Activated naive CD4-positive, alpha-beta T cell treated with anti-CD3 and anti-CD28 coated beads for 36 hours (primary cell): ENCODE data around the gene KCNQ1OT1. TPM values are rescaled to one million over a fixed set of nuclear protein-coding genes. Genes with fewer than 3 reads are reported as not detected.

Source experiments
- CTCF ChIA-PET: fragments of 350-600 bp; sonication (Branson Sonifier 250); formaldehyde crosslinking; loops from one replicate; lab custom pipeline; 2021; ENCODE audit warnings: antibody characterized with exemption; lab: Charles Lee
- DNase-seq: peaks from one replicate; pipeline ENCODE4 v3.0.0-alpha.2; 2020
- H3K27ac Mint-ChIP-seq: one replicate; pipeline ENCODE4 v1.8.0; 2021; ENCODE audit warnings: mild to moderate bottlenecking, mixed read lengths
- H3K27me3 Mint-ChIP-seq: one replicate; pipeline ENCODE4 v1.8.0; 2021; ENCODE audit warnings: low read depth, mixed read lengths
- H3K36me3 Mint-ChIP-seq: one replicate; pipeline ENCODE4 v1.8.0; 2021; ENCODE audit warnings: low read depth, mixed read lengths
- H3K4me1 Mint-ChIP-seq: one replicate; pipeline ENCODE4 v1.8.0; 2021; ENCODE audit warnings: low read depth, mixed read lengths
- H3K4me3 Mint-ChIP-seq: one replicate; pipeline ENCODE4 v1.8.0; 2021; ENCODE audit warnings: mild to moderate bottlenecking, moderate library complexity, mixed read lengths
- H3K9me3 Mint-ChIP-seq: one replicate; pipeline ENCODE4 v1.8.0; 2021; ENCODE audit warnings: mixed read lengths
- intact Hi-C: fragments of 100-400 bp; cut with micrococcal nuclease; formaldehyde crosslinking; loops from one replicate; pipeline ENCODE4 v1.15.1; 2023
- total RNA-seq, 2 experiments: library from RNA; stranded (reverse); gene quantifications; one replicate each; pipeline ENCODE4 v1.2.3, GENCODE V29; 2021

KCNQ1OT1 gene
- total RNA-seq, 2 experiments from 2014 or later: 0.17 to 0.20 TPM

DNA sequence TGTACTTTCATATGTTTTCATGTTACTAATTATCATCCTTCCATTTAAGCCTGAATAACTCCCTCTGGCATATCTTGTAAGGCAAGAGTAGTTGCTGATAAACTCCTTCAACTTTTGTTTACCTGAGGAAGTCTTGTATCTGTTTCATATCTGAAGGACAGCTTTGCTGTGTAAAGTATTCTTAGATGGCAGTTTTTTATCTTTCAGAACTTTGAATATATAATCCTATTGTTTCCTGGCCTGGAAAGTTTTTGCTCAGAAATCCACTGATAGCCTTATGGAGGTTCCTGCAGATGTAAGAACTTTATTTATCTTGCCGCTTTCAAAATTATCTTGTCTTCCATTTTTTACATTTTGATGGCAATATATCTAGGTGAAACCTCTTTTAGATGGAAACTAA, 69.1 kb downstream of the KCNQ1OT1 start:
- Mint-ChIP-seq H3K36me3 (peaks cover 67% of the 10 kb centered on the region), H3K4me3 (no peak overlapping the region), H3K27ac (no peak overlapping the region), H3K4me1 (no peaks in the 10 kb centered on the region), H3K27me3 (no peaks in the 10 kb centered on the region), H3K9me3 (peaks cover 41% of the 10 kb centered on the region)
- CTCF ChIA-PET: interaction anchor here (0.6 kb wide), 1 partner anchor 185 kb away, joined by 3 read pairs; no protein-coding TSS in a partner anchor
- intact Hi-C loops: no loop called here
- no peak for DNase-seq

DNA sequence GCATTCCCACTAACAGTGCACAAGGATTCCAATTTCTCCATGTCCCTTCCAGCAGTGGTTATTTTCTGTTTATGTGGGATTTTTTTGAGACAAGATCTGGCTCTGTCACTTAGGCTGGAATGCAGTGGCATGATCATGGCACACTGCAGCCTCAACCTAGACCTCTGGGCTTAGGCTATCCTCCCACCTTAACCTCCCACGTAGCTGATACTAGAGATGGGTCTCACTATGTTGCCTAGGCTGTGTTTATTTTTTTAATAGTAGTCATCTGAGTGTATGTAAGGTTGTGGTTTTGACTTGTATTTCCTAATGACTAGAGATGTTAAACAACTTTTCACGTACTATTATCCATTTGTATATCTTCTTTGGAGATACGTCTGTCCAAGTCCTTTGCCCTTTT, 74.6 kb downstream of the KCNQ1OT1 start:
- no peak for DNase-seq
- no peaks in the 10 kb centered on the region for H3K27me3 Mint-ChIP-seq
- no peak overlapping the region for H3K4me3 Mint-ChIP-seq
- H3K36me3 Mint-ChIP-seq: peaks cover 44% of the 10 kb centered on the region
- H3K27ac Mint-ChIP-seq: no peak overlapping the region
- peaks cover 6% of the 10 kb centered on the region for H3K4me1 Mint-ChIP-seq
- CTCF ChIA-PET: no interaction called here
- intact Hi-C loops: no loop called here
- peaks cover 5% of the 10 kb centered on the region for H3K9me3 Mint-ChIP-seq

- no peak overlapping the region for H3K4me3 Mint-ChIP-seq
- H3K9me3 Mint-ChIP-seq: no peaks in the 10 kb centered on the region
- intact Hi-C loops: no loop called here
- DNase-seq: no peak
- peaks cover 6% of the 10 kb centered on the region for H3K4me1 Mint-ChIP-seq
- H3K27me3 Mint-ChIP-seq: no peaks in the 10 kb centered on the region
- CTCF ChIA-PET: no interaction called here
- no peak overlapping the region for H3K27ac Mint-ChIP-seq
- H3K36me3 Mint-ChIP-seq: peaks cover 36% of the 10 kb centered on the region
These were observed 77.9 kb downstream of the KCNQ1OT1 start for GRCh38 chr11:2621894-2622293.

GRCh38 chr11:2612884-2613571, 86.8 kb downstream of the KCNQ1OT1 start:
- H3K27me3 Mint-ChIP-seq: no peaks in the 10 kb centered on the region
- intact Hi-C loops: no loop called here
- no peak for DNase-seq
- H3K36me3 Mint-ChIP-seq: peaks cover 20% of the 10 kb centered on the region
- peaks cover 16% of the 10 kb centered on the region for H3K9me3 Mint-ChIP-seq
- H3K27ac Mint-ChIP-seq: no peak overlapping the region
- CTCF ChIA-PET: no interaction called here
- H3K4me1 Mint-ChIP-seq: no peaks in the 10 kb centered on the region
- H3K4me3 Mint-ChIP-seq: no peak overlapping the region

GRCh38 chr11:2609345-2609744, 90.4 kb downstream of the KCNQ1OT1 start:
- Mint-ChIP-seq H3K4me3 (no peak overlapping the region), H3K36me3 (peaks cover 34% of the 10 kb centered on the region), H3K27ac (no peak overlapping the region), H3K4me1 (no peaks in the 10 kb centered on the region), H3K27me3 (no peaks in the 10 kb centered on the region), H3K9me3 (peaks cover 22% of the 10 kb centered on the region)
- intact Hi-C loops: no loop called here
- DNase-seq: no peak
- CTCF ChIA-PET: no interaction called here

DNA sequence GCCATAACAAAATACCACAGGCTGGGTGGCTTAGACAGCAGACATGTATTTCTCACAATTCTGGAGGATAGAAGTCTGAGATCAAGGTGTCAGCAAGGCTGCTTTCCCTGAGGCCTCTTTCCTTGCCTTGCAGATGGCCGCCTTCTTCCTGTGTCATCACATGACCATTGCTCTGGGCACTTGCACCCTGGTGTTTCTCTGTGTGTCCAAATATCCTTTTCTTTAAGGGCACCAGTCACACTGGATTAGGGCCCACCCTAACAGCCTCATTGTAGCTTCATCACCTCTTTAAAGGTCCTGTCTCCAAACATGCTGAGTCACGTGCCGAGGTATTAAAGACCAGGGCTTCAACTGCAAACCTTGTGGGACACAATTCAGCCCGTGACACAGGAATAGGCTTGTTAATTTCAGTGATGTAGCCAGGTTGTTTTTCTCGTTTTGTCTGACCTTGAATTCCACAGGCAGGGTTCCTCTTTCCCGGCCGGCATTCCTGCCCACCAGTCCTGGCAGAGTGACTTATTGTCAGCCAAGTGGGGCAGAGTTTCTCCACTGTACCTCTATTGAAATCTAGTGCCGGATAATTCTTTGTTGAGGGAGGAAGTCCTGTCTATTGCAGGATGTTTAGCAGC, 100.1 kb downstream of the KCNQ1OT1 start:
- DNase-seq: no peak
- H3K36me3 Mint-ChIP-seq: peaks cover 23% of the 10 kb centered on the region
- intact Hi-C loops: no loop called here
- H3K27me3 Mint-ChIP-seq: no peaks in the 10 kb centered on the region
- H3K4me1 Mint-ChIP-seq: no peaks in the 10 kb centered on the region
- H3K9me3 Mint-ChIP-seq: peaks cover 20% of the 10 kb centered on the region
- H3K27ac Mint-ChIP-seq: no peak overlapping the region
- CTCF ChIA-PET: no interaction called here
- no peak overlapping the region for H3K4me3 Mint-ChIP-seq

DNA sequence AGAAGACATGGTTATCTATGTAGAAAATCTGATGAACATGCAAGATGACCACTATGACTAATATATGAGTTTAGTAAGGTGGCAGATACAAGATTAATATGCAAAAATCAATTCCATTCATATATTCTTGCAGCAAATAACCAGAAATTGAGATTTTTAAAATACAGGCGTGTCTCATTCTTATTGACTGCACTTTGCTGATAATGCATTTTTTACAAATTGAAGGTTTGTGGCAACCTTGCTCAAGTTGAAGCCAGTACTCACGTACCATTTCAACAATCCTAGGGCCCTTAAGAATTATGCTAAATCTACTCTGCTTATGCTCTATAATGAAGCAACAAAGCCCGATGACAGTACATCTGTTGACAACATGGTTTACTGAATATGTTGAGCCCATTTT, 104.6 kb downstream of the KCNQ1OT1 start:
- Mint-ChIP-seq H3K4me3 (no peak overlapping the region), H3K9me3 (peaks cover 28% of the 10 kb centered on the region), H3K36me3 (peaks cover 40% of the 10 kb centered on the region), H3K4me1 (no peaks in the 10 kb centered on the region), H3K27ac (no peak overlapping the region), H3K27me3 (no peaks in the 10 kb centered on the region)
- no peak for DNase-seq
- intact Hi-C loops: no loop called here
- CTCF ChIA-PET: no interaction called here

- no peaks in the 10 kb centered on the region for H3K27me3 Mint-ChIP-seq
- no peak overlapping the region for H3K27ac Mint-ChIP-seq
- intact Hi-C loops: no loop called here
- no peaks in the 10 kb centered on the region for H3K4me1 Mint-ChIP-seq
- CTCF ChIA-PET: no interaction called here
- no peak for DNase-seq
- H3K36me3 Mint-ChIP-seq: peaks cover 40% of the 10 kb centered on the region
- H3K9me3 Mint-ChIP-seq: peaks cover 28% of the 10 kb centered on the region
- H3K4me3 Mint-ChIP-seq: no peak overlapping the region
These were observed 105.5 kb downstream of the KCNQ1OT1 start for GRCh38 chr11:2594267-2594666.

- DNase-seq: no peak
- Mint-ChIP-seq H3K4me1 (no peaks in the 10 kb centered on the region), H3K4me3 (no peak overlapping the region), H3K27me3 (no peaks in the 10 kb centered on the region), H3K36me3 (peaks cover 35% of the 10 kb centered on the region), H3K27ac (no peak overlapping the region), H3K9me3 (peaks cover 28% of the 10 kb centered on the region)
- intact Hi-C loops: no loop called here
- CTCF ChIA-PET: no interaction called here
These were observed 106.3 kb downstream of the KCNQ1OT1 start for GRCh38 chr11:2593393-2593950.

GRCh38 chr11:2592559-2593392, 107.0 kb downstream of the KCNQ1OT1 start:
- Mint-ChIP-seq H3K27ac (no peak overlapping the region), H3K27me3 (no peaks in the 10 kb centered on the region), H3K4me3 (no peak overlapping the region), H3K36me3 (peaks cover 32% of the 10 kb centered on the region), H3K9me3 (peaks cover 24% of the 10 kb centered on the region), H3K4me1 (no peaks in the 10 kb centered on the region)
- intact Hi-C loops: no loop called here
- CTCF ChIA-PET: no interaction called here
- DNase-seq: no peak

GRCh38 chr11:2591805-2592204, 108.0 kb downstream of the KCNQ1OT1 start:
- no peak overlapping the region for H3K4me3 Mint-ChIP-seq
- CTCF ChIA-PET: no interaction called here
- no peaks in the 10 kb centered on the region for H3K27me3 Mint-ChIP-seq
- H3K9me3 Mint-ChIP-seq: peaks cover 16% of the 10 kb centered on the region
- no peaks in the 10 kb centered on the region for H3K4me1 Mint-ChIP-seq
- H3K27ac Mint-ChIP-seq: no peak overlapping the region
- DNase-seq: no peak
- H3K36me3 Mint-ChIP-seq: peaks cover 32% of the 10 kb centered on the region
- intact Hi-C loops: no loop called here

GRCh38 chr11:2590965-2591754, 108.6 kb downstream of the KCNQ1OT1 start:
- no peaks in the 10 kb centered on the region for H3K27me3 Mint-ChIP-seq
- no peaks in the 10 kb centered on the region for H3K4me1 Mint-ChIP-seq
- peaks cover 11% of the 10 kb centered on the region for H3K9me3 Mint-ChIP-seq
- no peak overlapping the region for H3K27ac Mint-ChIP-seq
- intact Hi-C loops: no loop called here
- H3K4me3 Mint-ChIP-seq: no peak overlapping the region
- H3K36me3 Mint-ChIP-seq: peaks cover 29% of the 10 kb centered on the region
- no peak for DNase-seq
- CTCF ChIA-PET: no interaction called here
